ENCODE data around the gene SLBP.

Gene SLBP

GRCh38 chr4:1712216-1713002, at the start of gene SLBP:
TSS of gene SLBP (minus strand) at chr4:1712319. CDS start at chr4:1712188, 131 bp downstream.
- DNase-seq: peak; percentile 78 to 85

GRCh38 chr4:1761130-1761689, 49.1 kb upstream of the SLBP start:
- no peak for DNase-seq

- DNase-seq: no peak
Measured at GRCh38 chr4:1760521-1761071, 48.5 kb upstream of the SLBP start.

- DNase-seq: no peak
Measured at GRCh38 chr4:1759818-1760223, 47.7 kb upstream of the SLBP start.

GRCh38 chr4:1759170-1759817, 47.2 kb upstream of the SLBP start:
- no peak for DNase-seq

GRCh38 chr4:1758306-1759121, 46.4 kb upstream of the SLBP start:
- no peak for DNase-seq

- DNase-seq: no peak
Measured at GRCh38 chr4:1757836-1758235, 45.7 kb upstream of the SLBP start.

GRCh38 chr4:1756893-1757779, 45.0 kb upstream of the SLBP start:
- no peak for DNase-seq

- DNase-seq: no peak
Measured at GRCh38 chr4:1756079-1756478, 44.0 kb upstream of the SLBP start.

GRCh38 chr4:1755297-1755696, 43.2 kb upstream of the SLBP start:
- DNase-seq: no peak

GRCh38 chr4:1754336-1754735, 42.2 kb upstream of the SLBP start:
- no peak for DNase-seq

GRCh38 chr4:1753697-1754311, 41.7 kb upstream of the SLBP start:
- no peak for DNase-seq

GRCh38 chr4:1753294-1753696, 41.2 kb upstream of the SLBP start:
- DNase-seq: no peak

GRCh38 chr4:1752284-1753041, 40.3 kb upstream of the SLBP start:
- no peak for DNase-seq

GRCh38 chr4:1751919-1752283, 39.8 kb upstream of the SLBP start:
- no peak for DNase-seq

- no peak for DNase-seq
Measured at GRCh38 chr4:1751155-1751918, 39.2 kb upstream of the SLBP start.

GRCh38 chr4:1750381-1751154, 38.4 kb upstream of the SLBP start:
- DNase-seq: no peak

GRCh38 chr4:1749826-1750225, 37.7 kb upstream of the SLBP start:
- DNase-seq: no peak

GRCh38 chr4:1749370-1749769, 37.3 kb upstream of the SLBP start:
- DNase-seq: no peak
